Aorta (tissue), 5 donors: ENCODE results near the gene PDIA2. TPM values are rescaled to one million over a fixed set of nuclear protein-coding genes. Genes with fewer than 3 reads are reported as not detected.
A peak's percentile ranks its signal among the peaks of the same experiment; 100 is the strongest.

Experiments used
- ATAC-seq: fragments of 200-7000 bp; cut with Tn5 transposase; one replicate; pipeline ENCODE4 v1.9.1; 2022; ENCODE audit warnings: moderate library complexity; ENCODE audit not compliant: low FRiP score
- DNase-seq, 2 donors: peaks; one replicate each; pipeline ENCODE4 v3.0.0-alpha.2; 2020
- H3K27ac ChIP-seq, 2 donors: one replicate each; pipeline ENCODE4 v1.5.1; 2013; ENCODE audit warnings: low read length in 2 of 2, mild to moderate bottlenecking in 2 of 2, moderate library complexity in 2 of 2, control low read depth in 1 of 2, inconsistent platforms in 1 of 2, low read depth in 1 of 2
- H3K27me3 ChIP-seq, 2 donors: one replicate each; pipeline ENCODE4 v1.6.1; 2013; ENCODE audit warnings: control low read depth in 1 of 2, low read length in 1 of 2, mild to moderate bottlenecking in 1 of 2, moderate library complexity in 1 of 2; ENCODE audit not compliant: insufficient read depth in 2 of 2, control insufficient read depth in 1 of 2
- H3K36me3 ChIP-seq, 2 donors: one replicate each; pipeline ENCODE4 v1.6.1; 2013; ENCODE audit warnings: control low read depth in 1 of 2, low read length in 1 of 2, mild to moderate bottlenecking in 1 of 2; ENCODE audit not compliant: insufficient read depth in 2 of 2, control insufficient read depth in 1 of 2
- H3K4me1 ChIP-seq, 2 donors: one replicate each; pipeline ENCODE4 v1.6.1; 2013; ENCODE audit warnings: low read length in 2 of 2, control low read depth in 1 of 2, mild to moderate bottlenecking in 1 of 2, moderate library complexity in 1 of 2; ENCODE audit not compliant: insufficient read depth in 2 of 2, control insufficient read depth in 1 of 2
- H3K4me3 ChIP-seq, 2 donors: one replicate each; pipeline ENCODE4 v1.5.1; 2013; ENCODE audit warnings: low read length in 2 of 2, control low read depth in 1 of 2, mild to moderate bottlenecking in 1 of 2
- H3K9me3 ChIP-seq: one replicate; pipeline ENCODE4 v1.6.1; 2013; ENCODE audit warnings: mild to moderate bottlenecking, low read length; ENCODE audit not compliant: control insufficient read depth
- WGBS, 2 donors: extraction: QIAGEN DNeasy Blood & Tissue Kit; methylation state at CpG; one replicate each; pipeline ENCODE4 v1.1.7; 2013; 5-methylcytosine and 5-hydroxymethylcytosine counted together
- intact Hi-C, 2 donors: fragments of 100-400 bp; cut with DNase I; formaldehyde crosslinking; loops; one replicate each; pipeline versions ENCODE4 v1.14.2 to v1.15.0; 2022
- long read RNA-seq, 2 donors: library from polyadenylated mRNA; unstranded; transcript quantifications; one replicate each; pipeline ENCODE4 v2.0.0, GENCODE V29; 2020 to 2021
- polyA plus RNA-seq, 2 donors: library from polyadenylated mRNA; stranded (reverse); fragments of 200-250 nt; gene quantifications; one replicate each; pipeline ENCODE4 v1.2.3, GENCODE V29; 2013
- total RNA-seq, 2 donors: library from RNA; stranded (reverse); fragmentation: NEBNext Ultra II Directional; extraction: Animal tissue kit (Norgen Biotek cat#: 25700); gene quantifications; one replicate each; pipeline ENCODE4 v1.2.1, GENCODE V29; 2021
- donor health status: healthy with polysubstance abuse.
- donor health status: Bipolar disorder and iron deficiency.
- donor health status: DM: no; HTN: no; CAD: no.
- donor health status: DM: no; HTN: no; CAD: no.
- donor health status: DM: yes; HTN: yes; CAD: no.

Gene PDIA2
- total RNA-seq (1 to 10 TPM in 1 of 2 donors, not detected in 1; 1.6 TPM), polyA plus RNA-seq (1 to 10 TPM; 5.3 to 6.3 TPM)
- long read RNA-seq, donor 1: 0 reads
- long read RNA-seq, donor 2, partial matches to known transcripts: 1 of 3 reads
- long read RNA-seq, donor 2, other reads (novel, unspliced or antisense): 2 of 3 reads

GRCh38 chr16:283033-283805, at the start of gene PDIA2:
Gene PDIA2 (plus strand): TSS chr16:283164. CDS start chr16:283170, 6 bp downstream.
- no peak for ATAC-seq
- intact Hi-C loops: loop anchor here in 1 of 2 donors (2.0 kb wide), 1 partner anchor 40 kb away; no protein-coding TSS in a partner anchor
- no peak within 1 kb of the TSS for H3K4me3 ChIP-seq
- DNase-seq: no peak
- WGBS, 2 donors: 62 to 65% methylated on average over 25 of the region's 25 CpGs
- peaks cover 0 to 1% of the 10 kb centered on the region in 2 donors for H3K36me3 ChIP-seq
- no peaks in the 10 kb centered on the region for H3K9me3 ChIP-seq
- H3K27ac ChIP-seq: no peak within 1 kb of the TSS
- H3K4me1 ChIP-seq: no peaks in the 10 kb centered on the region
- H3K27me3 ChIP-seq: no peaks in the 10 kb centered on the region

DNA sequence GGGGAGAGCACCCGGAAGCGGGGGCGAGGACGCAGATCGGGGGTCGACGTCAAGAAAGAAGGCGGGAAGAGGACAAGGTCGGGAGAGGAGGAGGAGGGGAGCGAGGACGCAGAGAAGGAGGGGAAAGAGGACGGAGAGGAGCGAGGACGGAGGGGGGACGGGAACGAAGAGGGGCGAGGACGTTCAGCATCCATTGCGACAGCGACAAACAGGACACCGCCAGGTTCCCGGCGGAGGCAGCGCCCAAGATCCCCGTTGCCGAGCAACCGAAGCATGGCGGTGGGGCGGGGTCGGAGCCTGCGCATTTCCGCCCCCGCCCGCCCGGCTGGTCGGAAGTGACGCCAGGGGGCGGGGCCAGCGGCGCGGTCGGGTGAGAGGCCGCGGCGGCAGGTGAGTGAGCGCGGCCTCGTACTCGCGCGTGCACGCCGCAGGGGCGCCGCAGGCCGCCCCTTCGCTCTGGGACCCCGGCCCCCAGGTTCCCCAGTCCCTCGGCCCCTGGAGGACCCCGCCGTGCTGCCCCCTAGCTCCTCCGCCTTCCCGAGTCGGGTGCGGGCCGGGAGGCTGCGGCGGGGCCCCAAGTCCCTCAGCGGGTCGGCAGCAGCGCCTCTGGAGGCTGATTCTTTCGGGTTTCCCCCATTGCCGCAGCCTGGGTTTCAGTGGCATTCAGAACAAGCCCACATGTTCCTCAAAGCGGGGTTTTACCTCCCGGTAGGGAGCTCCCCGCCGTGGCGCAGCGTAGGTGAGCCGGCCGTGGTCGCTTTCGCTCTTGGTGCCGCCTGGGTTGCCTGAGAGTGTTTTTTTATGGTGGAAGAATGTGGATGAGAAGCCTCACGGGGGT, 48.3 kb upstream of the PDIA2 start, which contains the start of gene FAM234A:
Gene FAM234A (plus strand): TSS at position 354 of the 838 bp plus-strand sequence. CDS start 19,593 bp downstream, outside the sequence.
- Histone ChIP-seq H3K4me1 (no peaks in the 10 kb centered on the region), H3K36me3 (no peaks in the 10 kb centered on the region), H3K27ac (peak within 1 kb of the TSS; percentile 20 to 84), H3K4me3 (peak within 1 kb of the TSS; percentile 65 to 93), H3K27me3 (no peaks in the 10 kb centered on the region), H3K9me3 (no peaks in the 10 kb centered on the region)
- DNase-seq: peak; percentile 96 to 98
- intact Hi-C loops: loop anchor here in 1 of 2 donors (5.0 kb wide), 1 partner anchor 118 kb away; the partner anchor contains the start of gene AXIN1
- 0 to 1% methylated on average over 55 to 85 of the region's 85 CpGs for WGBS, 2 donors
- peak; percentile 97 for ATAC-seq

GRCh38 chr16:239948-240277, 43.1 kb upstream of the PDIA2 start:
- WGBS, 2 donors: 70 to 71% methylated on average over 3 of the region's 3 CpGs

GRCh38 chr16:240559-240958, 42.4 kb upstream of the PDIA2 start:
- Histone ChIP-seq H3K27me3 (no peaks in the 10 kb centered on the region), H3K9me3 (no peaks in the 10 kb centered on the region), H3K4me3 (no peak overlapping the region), H3K27ac (no peak overlapping the region), H3K36me3 (no peaks in the 10 kb centered on the region), H3K4me1 (no peaks in the 10 kb centered on the region)
- WGBS, 2 donors: 95 to 99% methylated on average over 8 of the region's 8 CpGs
- no peak for DNase-seq
- ATAC-seq: no peak
- intact Hi-C loops: loop anchor here in 1 of 2 donors (10.0 kb wide), 1 partner anchor 94 kb away; no protein-coding TSS in a partner anchor

More at GRCh38 chr16:239948-240277, 43.1 kb upstream of the PDIA2 start:
- H3K36me3 ChIP-seq: no peaks in the 10 kb centered on the region
- DNase-seq (no peak), ATAC-seq (no peak)
- H3K27me3 ChIP-seq: no peaks in the 10 kb centered on the region
- no peak overlapping the region for H3K27ac ChIP-seq
- no peaks in the 10 kb centered on the region for H3K4me1 ChIP-seq
- H3K4me3 ChIP-seq: no peak overlapping the region
- no peaks in the 10 kb centered on the region for H3K9me3 ChIP-seq
- intact Hi-C loops: loop anchor here in 1 of 2 donors (10.0 kb wide), 1 partner anchor 95 kb away; no protein-coding TSS in a partner anchor

GRCh38 chr16:242281-242680, 40.7 kb upstream of the PDIA2 start:
- Histone ChIP-seq H3K36me3 (no peaks in the 10 kb centered on the region), H3K4me1 (no peaks in the 10 kb centered on the region), H3K4me3 (no peak overlapping the region), H3K27me3 (no peaks in the 10 kb centered on the region), H3K27ac (no peak overlapping the region), H3K9me3 (no peaks in the 10 kb centered on the region)
- 51 to 54% methylated on average over 10 of the region's 10 CpGs for WGBS, 2 donors
- intact Hi-C loops: loop anchor here in 1 of 2 donors (10.0 kb wide), 1 partner anchor 93 kb away; no protein-coding TSS in a partner anchor
- ATAC-seq (no peak), DNase-seq (no peak)

- ATAC-seq (no peak), DNase-seq (no peak)
- H3K27ac ChIP-seq: no peak overlapping the region
- intact Hi-C loops: loop anchor here in 1 of 2 donors (10.0 kb wide), 1 partner anchor 91 kb away; no protein-coding TSS in a partner anchor
- H3K4me3 ChIP-seq: no peak overlapping the region
- H3K36me3 ChIP-seq: no peaks in the 10 kb centered on the region
- no peaks in the 10 kb centered on the region for H3K9me3 ChIP-seq
- 79 to 86% methylated on average over 4 of the region's 4 CpGs for WGBS, 2 donors
- H3K4me1 ChIP-seq: no peaks in the 10 kb centered on the region
- H3K27me3 ChIP-seq: no peaks in the 10 kb centered on the region
Observed at GRCh38 chr16:243348-243747, 39.6 kb upstream of the PDIA2 start.

DNA sequence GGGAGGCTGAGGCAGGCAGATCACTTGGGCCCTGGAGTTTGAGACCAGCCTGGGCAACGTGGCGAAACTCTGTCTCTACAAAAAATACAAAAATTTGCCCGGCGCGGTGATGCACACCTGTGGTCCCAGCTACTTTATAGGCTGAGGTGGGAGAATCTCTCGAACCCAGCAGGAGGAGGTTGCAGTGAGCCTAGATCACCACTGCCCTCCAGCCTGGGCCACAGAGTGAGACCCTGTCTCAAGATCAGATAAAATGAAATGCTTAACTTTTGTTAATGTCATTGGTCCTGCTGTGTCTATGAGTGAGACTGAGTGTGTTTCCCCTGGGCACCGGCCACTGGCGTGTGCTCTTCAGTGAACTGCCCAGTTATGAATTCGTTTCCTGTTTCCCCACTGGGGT, 37.9 kb upstream of the PDIA2 start:
- DNase-seq (no peak), ATAC-seq (no peak)
- no peaks in the 10 kb centered on the region for H3K4me1 ChIP-seq
- no peaks in the 10 kb centered on the region for H3K27me3 ChIP-seq
- no peaks in the 10 kb centered on the region for H3K9me3 ChIP-seq
- intact Hi-C loops: loop anchor here in 1 of 2 donors (10.0 kb wide), 1 partner anchor 90 kb away; no protein-coding TSS in a partner anchor
- 87 to 94% methylated on average over 9 of the region's 9 CpGs for WGBS, 2 donors
- H3K27ac ChIP-seq: no peak overlapping the region
- H3K4me3 ChIP-seq: no peak overlapping the region
- H3K36me3 ChIP-seq: no peaks in the 10 kb centered on the region

- Histone ChIP-seq H3K9me3 (no peaks in the 10 kb centered on the region), H3K36me3 (no peaks in the 10 kb centered on the region), H3K27me3 (no peaks in the 10 kb centered on the region), H3K4me3 (no peak overlapping the region), H3K4me1 (no peaks in the 10 kb centered on the region), H3K27ac (no peak overlapping the region)
- intact Hi-C loops: loop anchor here in 1 of 2 donors (10.0 kb wide), 1 partner anchor 88 kb away; no protein-coding TSS in a partner anchor
- DNase-seq: no peak
- WGBS, 2 donors: 92 to 93% methylated on average over 12 of the region's 12 CpGs
- ATAC-seq: no peak
Observed at GRCh38 chr16:247027-247426, 35.9 kb upstream of the PDIA2 start.
